ENCODE results near the gene MRTFA. TPM values are rescaled to one million over a fixed set of nuclear protein-coding genes. Genes with fewer than 3 reads are reported as not detected.
A peak's percentile ranks its signal among the peaks of the same experiment; 100 is the strongest.
"Not testable (repeated sequence)": the region's sequence is repeated elsewhere in the genome, so short reads cannot be mapped to it uniquely, and the experiment has no call there.

Gene MRTFA
- polyA plus RNA-seq, 1 experiment = 8.9 TPM

DNA sequence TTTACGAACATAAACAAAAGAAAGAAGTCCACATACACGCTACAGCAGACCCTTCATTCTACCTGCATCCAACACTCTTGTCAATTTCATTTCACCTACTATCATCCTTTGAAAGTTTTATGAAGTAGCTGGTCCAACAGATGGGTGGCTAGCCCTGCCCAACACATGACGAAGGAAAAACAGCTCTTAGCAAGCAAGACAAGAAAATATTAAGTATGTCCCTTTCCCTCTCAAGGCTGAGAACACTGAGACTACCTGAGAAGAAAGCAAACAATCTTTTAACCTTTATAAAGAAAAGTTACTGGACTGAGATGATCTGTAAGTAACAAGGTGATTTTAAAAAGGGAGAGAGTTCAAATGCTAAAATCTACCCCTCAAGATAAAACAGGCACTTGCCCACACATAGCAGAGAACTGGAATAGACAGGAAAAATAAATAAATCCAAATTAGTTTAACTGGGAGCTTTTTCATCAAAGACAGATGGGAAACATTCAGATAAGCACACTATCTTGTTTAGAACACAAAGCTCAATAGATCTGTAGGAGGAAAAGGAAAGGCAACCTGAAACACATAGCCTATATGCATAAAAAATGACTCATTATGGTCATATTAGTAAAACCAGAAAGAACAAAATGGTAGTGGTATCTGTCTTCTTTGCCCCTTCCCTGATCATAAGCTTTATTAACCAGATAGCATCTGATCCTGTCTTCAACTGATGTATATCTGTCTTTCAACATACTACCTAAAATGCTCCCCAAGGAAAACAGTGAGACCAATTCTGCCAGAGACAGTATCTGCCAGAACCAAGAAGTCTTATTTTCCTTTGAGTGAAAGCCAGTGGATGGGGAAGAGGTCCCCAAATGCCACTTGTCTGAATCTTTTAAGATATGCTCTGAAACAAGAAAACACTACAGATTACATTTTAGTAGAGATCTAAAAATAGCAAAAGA, 104.3 kb downstream of the MRTFA start:
- no peaks in the 10 kb centered on the region for H3K27me3 ChIP-seq (ENCODE audit: control insufficient read depth, insufficient read depth, low read length)
- CTCF ChIA-PET = interaction anchor here (0.9 to 4.0 kb wide), 4 partner anchors 7 to 114 kb away, joined by 4 to 22 read pairs (median 4); no protein-coding TSS in a partner anchor
- POLR2A ChIA-PET = interaction anchor here (0.6 kb wide), 1 partner anchor 20 kb away, joined by 3 read pairs; no protein-coding TSS in a partner anchor
- DNase-seq (ENCODE audit: low read depth) = no peak
- TF ChIP-seq, protein P1, sequence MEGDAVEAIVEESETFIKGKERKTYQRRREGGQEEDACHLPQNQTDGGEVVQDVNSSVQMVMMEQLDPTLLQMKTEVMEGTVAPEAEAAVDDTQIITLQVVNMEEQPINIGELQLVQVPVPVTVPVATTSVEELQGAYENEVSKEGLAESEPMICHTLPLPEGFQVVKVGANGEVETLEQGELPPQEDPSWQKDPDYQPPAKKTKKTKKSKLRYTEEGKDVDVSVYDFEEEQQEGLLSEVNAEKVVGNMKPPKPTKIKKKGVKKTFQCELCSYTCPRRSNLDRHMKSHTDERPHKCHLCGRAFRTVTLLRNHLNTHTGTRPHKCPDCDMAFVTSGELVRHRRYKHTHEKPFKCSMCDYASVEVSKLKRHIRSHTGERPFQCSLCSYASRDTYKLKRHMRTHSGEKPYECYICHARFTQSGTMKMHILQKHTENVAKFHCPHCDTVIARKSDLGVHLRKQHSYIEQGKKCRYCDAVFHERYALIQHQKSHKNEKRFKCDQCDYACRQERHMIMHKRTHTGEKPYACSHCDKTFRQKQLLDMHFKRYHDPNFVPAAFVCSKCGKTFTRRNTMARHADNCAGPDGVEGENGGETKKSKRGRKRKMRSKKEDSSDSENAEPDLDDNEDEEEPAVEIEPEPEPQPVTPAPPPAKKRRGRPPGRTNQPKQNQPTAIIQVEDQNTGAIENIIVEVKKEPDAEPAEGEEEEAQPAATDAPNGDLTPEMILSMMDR (IDR thresholded peaks at IDR 0.05; ENCODE audit: insufficient read depth, low read depth, low read length) = no peak
- H3K36me3 ChIP-seq (ENCODE audit: control insufficient read depth, insufficient read depth, low read length) = no peaks in the 10 kb centered on the region
- H3K4me3 ChIP-seq (ENCODE audit: low read depth, low read length) = peak overlapping the region; percentile 23

DNA sequence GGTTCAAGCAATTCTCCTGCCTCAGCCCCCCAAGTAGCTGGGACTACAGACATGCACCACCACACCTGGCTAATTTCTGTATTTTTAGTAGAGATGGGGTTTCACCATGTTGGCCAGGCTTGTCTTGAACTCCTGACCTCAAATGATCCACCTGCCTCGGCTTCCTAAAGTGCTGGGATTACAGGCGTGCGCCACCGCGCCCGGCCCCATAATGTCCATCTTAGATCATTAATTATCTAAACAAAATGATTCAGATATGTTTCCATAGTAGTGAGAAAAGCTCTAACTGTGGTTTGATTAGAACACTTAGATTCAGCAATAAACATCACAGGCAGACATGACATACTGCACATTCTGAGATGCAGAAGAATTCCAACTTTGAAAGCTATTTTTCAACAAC, 106.1 kb downstream of the MRTFA start:
- H3K27me3 ChIP-seq (ENCODE audit: control insufficient read depth, insufficient read depth, low read length); H3K4me3 ChIP-seq (ENCODE audit: low read depth, low read length); DNase-seq (ENCODE audit: low read depth); POLR2A ChIA-PET; H3K36me3 ChIP-seq (ENCODE audit: control insufficient read depth, insufficient read depth, low read length): not testable (repeated sequence)
- CTCF ChIA-PET = interaction anchor here (0.9 to 1.4 kb wide), 4 partner anchors 9 to 115 kb away, joined by 3 to 5 read pairs (median 4); no protein-coding TSS in a partner anchor

DNA sequence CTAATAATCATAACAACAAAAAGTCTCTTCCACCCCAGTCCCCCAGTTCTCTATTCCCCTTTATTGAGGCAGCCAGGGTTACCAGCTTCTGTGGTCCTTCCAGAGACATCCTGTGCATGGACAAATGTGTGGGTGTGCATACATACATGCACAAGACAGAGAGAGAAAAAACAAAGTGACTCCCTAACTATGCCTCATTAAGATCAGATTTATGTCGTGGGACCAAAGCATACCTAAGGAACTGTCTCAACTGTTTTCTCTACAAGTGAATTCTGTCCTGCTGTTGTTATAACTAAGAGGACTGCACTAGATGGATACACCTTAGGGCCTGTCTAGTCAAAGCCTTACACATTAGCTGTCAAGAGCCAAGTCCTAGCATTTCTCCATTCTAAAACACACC, 106.7 kb downstream of the MRTFA start:
- POLR2A ChIA-PET = no interaction called here
- no peak overlapping the region for H3K4me3 ChIP-seq (ENCODE audit: low read depth, low read length)
- TF ChIP-seq, protein P1 (IDR thresholded peaks at IDR 0.05; ENCODE audit: insufficient read depth, low read depth, low read length) = no peak
- no peaks in the 10 kb centered on the region for H3K36me3 ChIP-seq (ENCODE audit: control insufficient read depth, insufficient read depth, low read length)
- DNase-seq (ENCODE audit: low read depth) = no peak
- CTCF ChIA-PET = interaction anchor here (1.0 to 1.4 kb wide), 3 partner anchors 94 to 116 kb away, joined by 3 to 5 read pairs (median 5); no protein-coding TSS in a partner anchor
- no peaks in the 10 kb centered on the region for H3K27me3 ChIP-seq (ENCODE audit: control insufficient read depth, insufficient read depth, low read length)

DNA sequence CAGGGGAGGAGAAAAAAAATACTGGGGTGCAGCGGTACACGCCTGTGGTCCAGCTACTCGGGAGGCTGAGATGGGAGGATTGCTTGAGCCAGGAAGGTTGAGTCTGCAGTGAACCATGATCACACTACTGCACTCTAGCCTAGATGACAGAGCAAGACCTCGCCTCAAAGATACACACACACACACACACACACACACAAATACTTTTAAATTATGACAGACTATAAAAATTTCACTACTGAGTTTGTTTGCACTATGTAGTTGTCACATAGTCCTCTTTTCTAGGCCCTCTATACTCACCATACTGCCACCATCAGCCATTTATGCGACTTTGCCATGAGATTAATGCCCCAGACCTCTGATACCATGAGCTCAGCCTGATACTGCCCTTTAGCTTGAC, 109.6 kb downstream of the MRTFA start:
- no peak overlapping the region for H3K4me3 ChIP-seq (ENCODE audit: low read depth, low read length)
- TF ChIP-seq, protein P1 (IDR thresholded peaks at IDR 0.05; ENCODE audit: insufficient read depth, low read depth, low read length) = no peak
- no peak for DNase-seq (ENCODE audit: low read depth)
- H3K36me3 ChIP-seq (ENCODE audit: control insufficient read depth, insufficient read depth, low read length) = no peaks in the 10 kb centered on the region
- POLR2A ChIA-PET = no interaction called here
- CTCF ChIA-PET = interaction anchor here (0.6 to 6.8 kb wide), 5 partner anchors 90 to 156 kb away, joined by 3 to 65 read pairs (median 4); no protein-coding TSS in a partner anchor
- no peaks in the 10 kb centered on the region for H3K27me3 ChIP-seq (ENCODE audit: control insufficient read depth, insufficient read depth, low read length)

DNA sequence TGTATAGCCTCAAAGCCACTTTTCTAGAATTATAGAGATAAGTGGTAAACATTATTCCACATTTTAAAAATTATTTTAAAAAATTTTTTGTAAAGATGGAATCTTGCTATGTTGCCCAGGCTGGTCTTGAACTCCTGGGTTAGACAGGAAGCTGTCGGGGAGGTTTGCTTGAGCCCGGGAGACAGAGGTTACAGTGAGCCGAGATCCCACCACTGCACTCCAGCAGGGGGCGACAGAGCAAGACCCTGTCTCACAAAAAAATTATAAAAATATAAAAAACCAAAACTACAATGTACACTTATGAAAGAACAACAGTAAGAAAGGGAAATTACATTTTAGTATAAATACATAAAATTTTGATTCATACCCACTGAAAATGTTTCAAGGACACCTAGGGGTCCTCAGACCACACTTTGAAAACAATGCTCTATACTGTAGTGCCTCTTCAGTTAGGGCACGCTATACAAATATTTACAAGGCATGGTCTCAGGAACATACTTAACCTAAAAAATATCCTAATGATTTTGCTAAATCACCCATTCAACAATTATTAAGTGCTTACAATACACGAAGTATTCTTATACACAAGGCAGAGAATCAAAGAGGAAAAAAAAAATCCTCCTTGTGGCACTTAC, 111.2 kb downstream of the MRTFA start:
- ChIA-PET CTCF (interaction anchor here (0.7 to 6.8 kb wide), 20 partner anchors 8 to 234 kb away, joined by 3 to 65 read pairs (median 4); no protein-coding TSS in a partner anchor), POLR2A (no interaction called here)
- H3K4me3 ChIP-seq (ENCODE audit: low read depth, low read length) = no peak overlapping the region
- TF ChIP-seq, protein P1 (IDR thresholded peaks at IDR 0.05; ENCODE audit: insufficient read depth, low read depth, low read length) = peak; percentile 70
- H3K27me3 ChIP-seq (ENCODE audit: control insufficient read depth, insufficient read depth, low read length) = no peaks in the 10 kb centered on the region
- no peak for DNase-seq (ENCODE audit: low read depth)
- no peaks in the 10 kb centered on the region for H3K36me3 ChIP-seq (ENCODE audit: control insufficient read depth, insufficient read depth, low read length)
